Measurements from ENCODE around the gene CYSTM1. TPM values are rescaled to one million over a fixed set of nuclear protein-coding genes. Genes with fewer than 3 reads are reported as not detected.
"Not testable (repeated sequence)": the region's sequence is repeated elsewhere in the genome, so short reads cannot be mapped to it uniquely, and the experiment has no call there.

Gene CYSTM1
- total RNA-seq, 1 experiment from 2014 or later, result 93.5 TPM

DNA sequence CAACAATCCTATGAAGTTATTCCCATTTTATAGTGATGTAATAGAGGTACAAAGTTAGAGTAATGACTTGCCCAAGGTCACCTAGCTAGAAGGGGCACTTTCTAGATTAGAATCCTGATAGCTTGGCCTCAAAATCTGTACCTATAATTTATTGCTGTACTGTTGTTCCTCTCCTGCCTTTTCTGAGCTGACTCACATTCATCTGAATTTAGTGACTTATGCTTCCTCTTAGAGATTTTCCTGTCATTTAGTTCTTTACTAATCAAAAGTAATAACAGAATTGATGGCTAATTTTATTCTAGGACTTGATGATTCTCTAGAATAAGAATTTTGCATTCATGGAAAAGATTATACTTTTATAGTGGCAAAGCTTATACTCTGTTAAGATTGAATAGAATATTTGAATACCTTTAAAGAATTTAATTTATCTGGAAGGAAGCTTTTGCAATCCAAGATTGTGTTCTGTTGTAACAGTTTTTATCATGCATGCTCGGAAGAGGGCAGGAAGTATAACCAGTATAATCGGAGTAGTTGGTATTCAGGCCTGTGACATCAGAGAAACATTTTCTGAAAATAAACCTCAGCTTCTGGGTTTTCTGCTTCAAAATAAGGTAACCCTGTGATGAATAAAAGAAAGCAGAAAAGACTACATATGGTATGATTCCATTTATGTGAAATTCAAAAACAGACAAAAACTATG is 21.3 kb downstream of the CYSTM1 start:
- peaks cover 22% of the 10 kb centered on the region for H3K4me1 Mint-ChIP-seq (ENCODE audit: low read depth, unreplicated experiment)
- ChIA-PET POLR2A (no interaction called here), CTCF (interaction anchor here (0.6 kb wide), 1 partner anchor 9 kb away, joined by 3 read pairs; no protein-coding TSS in a partner anchor)
- Histone ChIP-seq H3K27me3 (replicated peaks; ENCODE audit: control insufficient read depth, insufficient read depth, low read length) (no peaks in the 10 kb centered on the region), H3K4me1 (peaks cover 36% of the 10 kb centered on the region), H3K36me3 (ENCODE audit: control insufficient read depth, insufficient read depth, low read length) (peaks cover 3% of the 10 kb centered on the region; the same call in 1 of the 2 replicates), H3K9me3 (no peaks in the 10 kb centered on the region), H3K4me3 (ENCODE audit: low read depth, low read length) (no peak overlapping the region)
- no peak overlapping the region for H3K27ac Mint-ChIP-seq (ENCODE audit: unreplicated experiment)
- intact Hi-C loops (cut with micrococcal nuclease; ENCODE audit: unreplicated experiment), result no loop called here
- BruUV-seq (replicated peaks), result no TSS peak
- TF ChIP-seq, protein P1, sequence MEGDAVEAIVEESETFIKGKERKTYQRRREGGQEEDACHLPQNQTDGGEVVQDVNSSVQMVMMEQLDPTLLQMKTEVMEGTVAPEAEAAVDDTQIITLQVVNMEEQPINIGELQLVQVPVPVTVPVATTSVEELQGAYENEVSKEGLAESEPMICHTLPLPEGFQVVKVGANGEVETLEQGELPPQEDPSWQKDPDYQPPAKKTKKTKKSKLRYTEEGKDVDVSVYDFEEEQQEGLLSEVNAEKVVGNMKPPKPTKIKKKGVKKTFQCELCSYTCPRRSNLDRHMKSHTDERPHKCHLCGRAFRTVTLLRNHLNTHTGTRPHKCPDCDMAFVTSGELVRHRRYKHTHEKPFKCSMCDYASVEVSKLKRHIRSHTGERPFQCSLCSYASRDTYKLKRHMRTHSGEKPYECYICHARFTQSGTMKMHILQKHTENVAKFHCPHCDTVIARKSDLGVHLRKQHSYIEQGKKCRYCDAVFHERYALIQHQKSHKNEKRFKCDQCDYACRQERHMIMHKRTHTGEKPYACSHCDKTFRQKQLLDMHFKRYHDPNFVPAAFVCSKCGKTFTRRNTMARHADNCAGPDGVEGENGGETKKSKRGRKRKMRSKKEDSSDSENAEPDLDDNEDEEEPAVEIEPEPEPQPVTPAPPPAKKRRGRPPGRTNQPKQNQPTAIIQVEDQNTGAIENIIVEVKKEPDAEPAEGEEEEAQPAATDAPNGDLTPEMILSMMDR (IDR thresholded peaks at IDR 0.05; ENCODE audit: insufficient read depth in 1 of 2, low read depth in 1 of 2, low read length in 1 of 2, severe bottlenecking in 1 of 2, unreplicated experiment in 1 of 2), result no peak
- H3K27me3 Mint-ChIP-seq (ENCODE audit: insufficient read depth, unreplicated experiment), result no peaks in the 10 kb centered on the region
- no peak overlapping the region for H3K4me3 Mint-ChIP-seq (ENCODE audit: unreplicated experiment)
- H3K9me3 Mint-ChIP-seq (ENCODE audit: unreplicated experiment), result no peaks in the 10 kb centered on the region
- no peak for DNase-seq
- peaks cover 34% of the 10 kb centered on the region for H3K36me3 Mint-ChIP-seq (ENCODE audit: insufficient read depth, unreplicated experiment)

DNA sequence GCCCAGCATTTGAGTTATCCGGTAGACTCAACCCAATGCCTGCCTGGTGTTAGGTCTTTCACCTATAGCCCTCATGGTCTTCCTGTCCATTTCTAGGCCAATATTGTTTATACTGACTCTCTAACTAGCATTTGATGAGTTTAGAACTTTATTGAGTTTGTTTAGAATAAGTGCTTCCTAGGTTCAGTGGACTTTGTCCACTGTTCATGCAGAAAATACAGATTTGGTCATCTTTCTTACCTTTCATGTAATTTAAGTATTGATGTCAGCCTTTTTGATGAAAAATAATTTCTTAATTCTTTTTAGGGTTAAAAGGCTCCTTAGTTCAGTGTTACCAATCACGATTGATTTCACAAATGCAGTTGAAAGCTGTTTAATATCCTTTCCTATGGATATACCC is 22.0 kb downstream of the CYSTM1 start:
- Histone ChIP-seq H3K4me1 (peaks cover 41% of the 10 kb centered on the region), H3K36me3 (ENCODE audit: control insufficient read depth, insufficient read depth, low read length) (peaks cover 3% of the 10 kb centered on the region; the same call in 1 of the 2 replicates), H3K4me3 (ENCODE audit: low read depth, low read length) (no peak overlapping the region), H3K9me3 (no peaks in the 10 kb centered on the region), H3K27me3 (replicated peaks; ENCODE audit: control insufficient read depth, insufficient read depth, low read length) (no peaks in the 10 kb centered on the region)
- Mint-ChIP-seq H3K4me3 (ENCODE audit: unreplicated experiment) (no peak overlapping the region), H3K4me1 (ENCODE audit: low read depth, unreplicated experiment) (peaks cover 23% of the 10 kb centered on the region), H3K27me3 (ENCODE audit: insufficient read depth, unreplicated experiment) (no peaks in the 10 kb centered on the region), H3K27ac (ENCODE audit: unreplicated experiment) (no peak overlapping the region), H3K9me3 (ENCODE audit: unreplicated experiment) (no peaks in the 10 kb centered on the region), H3K36me3 (ENCODE audit: insufficient read depth, unreplicated experiment) (peaks cover 34% of the 10 kb centered on the region)
- intact Hi-C loops (cut with micrococcal nuclease; ENCODE audit: unreplicated experiment), result no loop called here
- ChIA-PET CTCF (no interaction called here), POLR2A (no interaction called here)
- TF ChIP-seq, protein P1 (IDR thresholded peaks at IDR 0.05; ENCODE audit: insufficient read depth in 1 of 2, low read depth in 1 of 2, low read length in 1 of 2, severe bottlenecking in 1 of 2, unreplicated experiment in 1 of 2), result no peak
- BruUV-seq (replicated peaks), result no TSS peak
- no peak for DNase-seq

DNA sequence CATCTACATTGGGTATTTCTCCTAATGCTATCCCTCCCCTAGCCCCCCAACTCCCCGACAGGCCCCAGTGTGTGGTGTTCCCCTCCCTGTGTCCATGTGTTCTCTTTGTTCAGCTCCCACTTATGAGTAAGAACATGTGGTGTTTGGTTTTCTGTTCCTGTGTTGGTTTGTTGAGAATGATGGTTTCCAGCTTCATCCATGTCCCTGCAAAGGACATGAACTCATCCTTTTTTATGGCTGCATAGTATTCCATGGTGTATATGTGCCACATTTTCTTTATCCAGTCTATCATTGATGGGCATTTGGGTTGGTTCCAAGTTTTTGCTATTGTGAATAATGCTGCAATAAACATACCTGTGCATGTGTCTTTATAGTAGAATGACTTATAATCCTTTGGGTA is 23.9 kb downstream of the CYSTM1 start:
- H3K27me3 Mint-ChIP-seq (ENCODE audit: insufficient read depth, unreplicated experiment); CTCF ChIA-PET; H3K27me3 ChIP-seq (replicated peaks; ENCODE audit: control insufficient read depth, insufficient read depth, low read length); H3K9me3 Mint-ChIP-seq (ENCODE audit: unreplicated experiment); DNase-seq; POLR2A ChIA-PET; H3K9me3 ChIP-seq; intact Hi-C loops (cut with micrococcal nuclease; ENCODE audit: unreplicated experiment); H3K27ac Mint-ChIP-seq (ENCODE audit: unreplicated experiment); H3K4me3 ChIP-seq (ENCODE audit: low read depth, low read length); BruUV-seq (replicated peaks); H3K4me3 Mint-ChIP-seq (ENCODE audit: unreplicated experiment); H3K36me3 ChIP-seq (ENCODE audit: control insufficient read depth, insufficient read depth, low read length): not testable (repeated sequence)
- Mint-ChIP-seq H3K36me3 (ENCODE audit: insufficient read depth, unreplicated experiment) (peaks cover 34% of the 10 kb centered on the region), H3K4me1 (ENCODE audit: low read depth, unreplicated experiment) (peaks cover 23% of the 10 kb centered on the region)
- H3K4me1 ChIP-seq, result peaks cover 34% of the 10 kb centered on the region

Measured in Caco-2 (cell line).